ENCODE data around the gene ZACN. TPM values are rescaled to one million over a fixed set of nuclear protein-coding genes. Genes with fewer than 3 reads are reported as not detected.

Gene ZACN
- total RNA-seq, 2 experiments from 2014 or later, result 0.69 to 0.98 TPM

GRCh38 chr17:76119409-76120371 lies 40.7 kb downstream of the ZACN start:
- DNase-seq (no peak), ATAC-seq (ENCODE audit: poor library complexity) (no peak)
- intact Hi-C loops (cut with DNase I, micrococcal nuclease), result loop anchor here (2.0 to 5.0 kb wide), 3 partner anchors 178 to 278 kb away; no protein-coding TSS in a partner anchor
- H3K27me3 ChIP-seq (ENCODE audit: control insufficient read depth in 1 of 2, insufficient read depth in 2 of 2, low read length in 2 of 2), result no peaks in the 10 kb centered on the region
- H3K27me3 Mint-ChIP-seq, result no peaks in the 10 kb centered on the region
- H3K9me3 Mint-ChIP-seq, result no peaks in the 10 kb centered on the region
- H3K4me3 Mint-ChIP-seq, result no peak overlapping the region
- POLR2A ChIA-PET, result interaction anchor here (0.6 to 4.5 kb wide), 5 partner anchors 16 to 160 kb away, joined by 3 to 43 read pairs (median 4); no protein-coding TSS in a partner anchor
- CTCF ChIA-PET, result interaction anchor here (1.2 to 9.6 kb wide), 2 partner anchors 62 to 160 kb away, joined by 5 to 130 read pairs; no protein-coding TSS in a partner anchor
- TF ChIP-seq CTCF (IDR thresholded peaks at IDR 0.05), result no peak
- H3K27ac Mint-ChIP-seq, result no peak overlapping the region
- H3K36me3 ChIP-seq (ENCODE audit: insufficient read depth, low read length), result no peaks in the 10 kb centered on the region
- H3K4me3 ChIP-seq (ENCODE audit: low read length), result no peak overlapping the region
- peaks cover 25% of the 10 kb centered on the region for H3K4me1 ChIP-seq (ENCODE audit: insufficient read depth, low read length)
- peaks cover 5% of the 10 kb centered on the region for H3K4me1 Mint-ChIP-seq (ENCODE audit: low read depth)
- H3K9me3 ChIP-seq (ENCODE audit: control insufficient read depth in 1 of 2, insufficient read depth in 1 of 2, low read length in 2 of 2), result no peaks in the 10 kb centered on the region
- H3K36me3 Mint-ChIP-seq (ENCODE audit: low read depth), result no peaks in the 10 kb centered on the region
- no peak overlapping the region for H3K27ac ChIP-seq (ENCODE audit: low read depth in 1 of 2, low read length in 2 of 2)

GRCh38 chr17:76120658-76121008 lies 41.7 kb downstream of the ZACN start:
- DNase-seq (no peak), ATAC-seq (ENCODE audit: poor library complexity) (no peak)
- peaks cover 5% of the 10 kb centered on the region for H3K4me1 Mint-ChIP-seq (ENCODE audit: low read depth)
- no peaks in the 10 kb centered on the region for H3K27me3 Mint-ChIP-seq
- no peak overlapping the region for H3K4me3 ChIP-seq (ENCODE audit: low read length)
- no peaks in the 10 kb centered on the region for H3K9me3 ChIP-seq (ENCODE audit: control insufficient read depth in 1 of 2, insufficient read depth in 1 of 2, low read length in 2 of 2)
- no peak overlapping the region for H3K27ac ChIP-seq (ENCODE audit: low read depth in 1 of 2, low read length in 2 of 2)
- no peaks in the 10 kb centered on the region for H3K36me3 Mint-ChIP-seq (ENCODE audit: low read depth)
- H3K27ac Mint-ChIP-seq, result no peak overlapping the region
- no peaks in the 10 kb centered on the region for H3K9me3 Mint-ChIP-seq
- intact Hi-C loops (cut with DNase I, micrococcal nuclease), result loop anchor here (1.0 to 5.0 kb wide), 5 partner anchors 62 to 277 kb away; no protein-coding TSS in a partner anchor
- no peak for TF ChIP-seq CTCF (IDR thresholded peaks at IDR 0.05)
- peaks cover 25% of the 10 kb centered on the region for H3K4me1 ChIP-seq (ENCODE audit: insufficient read depth, low read length)
- H3K27me3 ChIP-seq (ENCODE audit: control insufficient read depth in 1 of 2, insufficient read depth in 2 of 2, low read length in 2 of 2), result no peaks in the 10 kb centered on the region
- H3K4me3 Mint-ChIP-seq, result no peak overlapping the region
- no peaks in the 10 kb centered on the region for H3K36me3 ChIP-seq (ENCODE audit: insufficient read depth, low read length)
- POLR2A ChIA-PET, result interaction anchor here (0.6 to 4.5 kb wide), 5 partner anchors 25 to 159 kb away, joined by 3 to 43 read pairs (median 3); no protein-coding TSS in a partner anchor
- CTCF ChIA-PET, result interaction anchor here (0.8 to 9.6 kb wide), 24 partner anchors 20 to 181 kb away, joined by 3 to 130 read pairs (median 6); partner anchors contain the start of genes FOXJ1, UBALD2 and ZACN

DNA sequence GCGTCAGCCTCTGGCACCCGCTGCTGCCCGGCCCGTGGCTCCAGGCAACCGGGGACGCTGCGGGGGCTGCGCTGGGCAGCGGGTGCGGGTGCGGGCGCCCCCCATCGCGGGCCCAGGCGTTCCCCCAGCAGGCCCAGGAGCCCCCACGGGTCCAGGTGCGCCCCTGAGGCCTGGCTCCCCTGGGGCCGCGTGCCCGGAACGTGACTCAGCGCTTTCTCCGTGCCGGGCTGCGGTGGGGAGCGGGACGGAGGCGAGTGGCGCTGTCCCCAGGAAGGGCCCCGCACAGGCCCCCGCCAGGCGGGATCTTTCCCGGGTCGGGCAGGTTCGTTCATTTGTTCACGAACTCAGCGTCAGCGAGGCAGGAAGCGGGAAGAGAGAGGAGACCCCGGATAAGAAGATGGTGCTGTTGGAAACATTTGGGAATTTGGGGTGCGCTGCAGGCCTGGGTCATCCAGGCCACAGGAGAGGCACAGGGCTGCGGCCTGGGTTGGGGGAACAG lies 43.0 kb downstream of the ZACN start:
- intact Hi-C loops (cut with DNase I, micrococcal nuclease), result loop anchor here (1.0 to 5.0 kb wide), 5 partner anchors 60 to 275 kb away; no protein-coding TSS in a partner anchor
- peak overlapping the region; percentile 52 for H3K4me3 ChIP-seq (ENCODE audit: low read length)
- no peaks in the 10 kb centered on the region for H3K36me3 ChIP-seq (ENCODE audit: insufficient read depth, low read length)
- CTCF ChIA-PET, result interaction anchor here (0.6 to 9.6 kb wide), 50 partner anchors 13 to 232 kb away, joined by 3 to 130 read pairs (median 4); partner anchors contain the start of genes CDK3, FOXJ1, PRPSAP1 and SRP68
- TF ChIP-seq CTCF (IDR thresholded peaks at IDR 0.05), result no peak
- H3K36me3 Mint-ChIP-seq (ENCODE audit: low read depth), result no peaks in the 10 kb centered on the region
- H3K9me3 ChIP-seq (ENCODE audit: control insufficient read depth in 1 of 2, insufficient read depth in 1 of 2, low read length in 2 of 2), result no peaks in the 10 kb centered on the region
- H3K27me3 Mint-ChIP-seq, result no peaks in the 10 kb centered on the region
- no peak overlapping the region for H3K27ac ChIP-seq (ENCODE audit: low read depth in 1 of 2, low read length in 2 of 2)
- peaks cover 17% of the 10 kb centered on the region for H3K4me1 Mint-ChIP-seq (ENCODE audit: low read depth)
- no peaks in the 10 kb centered on the region for H3K9me3 Mint-ChIP-seq
- no peaks in the 10 kb centered on the region for H3K27me3 ChIP-seq (ENCODE audit: control insufficient read depth in 1 of 2, insufficient read depth in 2 of 2, low read length in 2 of 2)
- DNase-seq (peak in 3 of 14 experiments; percentile 21 to 49 (median 41)), ATAC-seq (ENCODE audit: poor library complexity) (peak; percentile 12)
- POLR2A ChIA-PET, result interaction anchor here (0.9 to 4.5 kb wide), 6 partner anchors 30 to 158 kb away, joined by 3 to 43 read pairs (median 5); partner anchors contain the start of gene UBALD2
- peak overlapping the region; percentile 42 for H3K27ac Mint-ChIP-seq
- H3K4me1 ChIP-seq (ENCODE audit: insufficient read depth, low read length), result peaks cover 31% of the 10 kb centered on the region
- no peak overlapping the region for H3K4me3 Mint-ChIP-seq

Measured in CD4-positive, alpha-beta T cell (primary cell).